ENCODE measurements around the gene LHX1. TPM values are rescaled to one million over a fixed set of nuclear protein-coding genes. Genes with fewer than 3 reads are reported as not detected.

LHX1 gene
- total RNA-seq = not detected

GRCh38 chr17:36937001-36937958 is at the start of gene LHX1:
LHX1 (plus strand) TSS chr17:36937475; CDS start chr17:36938198, 723 bp downstream.
- Mint-ChIP-seq H3K36me3 (peaks cover 0 to 16% of the 10 kb centered on the region in 2 donors), H3K9me3 (no peaks in the 10 kb centered on the region), H3K27ac (peak within 1 kb of the TSS in 1 of 2 donors; percentile 55)
- DNase-seq (ENCODE audit: low spot score in 2 of 2) (peak in 1 of 2 donors; percentile 24), ATAC-seq (no peak)

DNA sequence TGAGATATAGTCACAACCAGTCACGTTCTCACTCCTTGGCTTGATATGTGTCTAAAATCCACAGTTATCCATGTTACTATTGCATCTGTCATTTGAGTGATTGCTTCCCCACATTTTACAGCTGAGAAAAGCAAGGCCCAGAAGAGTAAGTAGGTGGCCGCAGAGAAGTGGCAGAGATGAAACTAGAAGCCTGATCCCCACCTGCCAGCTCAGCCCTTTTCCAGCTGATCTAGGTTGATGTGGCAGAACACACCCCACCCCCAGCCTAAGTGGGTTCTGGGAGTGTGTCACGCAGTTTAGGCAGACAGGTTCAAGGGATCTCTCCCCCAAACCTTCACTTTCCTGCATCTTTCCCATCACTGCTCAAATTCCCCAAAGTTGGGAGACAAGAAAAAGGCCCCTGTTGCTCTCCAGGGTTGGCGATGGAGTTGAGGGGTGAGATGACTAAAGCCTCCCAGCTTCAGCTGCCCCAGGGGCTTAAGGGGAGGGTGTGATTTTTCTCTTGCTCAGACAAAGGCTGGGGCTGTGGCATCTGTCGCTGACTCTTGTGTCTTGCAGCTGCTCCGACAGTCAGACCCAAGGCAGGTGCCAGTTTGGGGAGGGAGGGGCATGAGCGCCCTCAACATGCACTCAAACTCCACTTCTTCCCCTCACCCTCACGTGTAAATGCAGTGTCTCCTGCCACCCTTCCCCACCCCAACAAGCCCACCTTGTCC is 48.9 kb upstream of the LHX1 start:
- Mint-ChIP-seq H3K36me3 (peaks cover 0 to 4% of the 10 kb centered on the region in 2 donors), H3K27ac (no peak overlapping the region), H3K9me3 (peaks cover 0 to 9% of the 10 kb centered on the region in 2 donors)
- ATAC-seq (no peak), DNase-seq (ENCODE audit: low spot score in 2 of 2) (no peak)

DNA sequence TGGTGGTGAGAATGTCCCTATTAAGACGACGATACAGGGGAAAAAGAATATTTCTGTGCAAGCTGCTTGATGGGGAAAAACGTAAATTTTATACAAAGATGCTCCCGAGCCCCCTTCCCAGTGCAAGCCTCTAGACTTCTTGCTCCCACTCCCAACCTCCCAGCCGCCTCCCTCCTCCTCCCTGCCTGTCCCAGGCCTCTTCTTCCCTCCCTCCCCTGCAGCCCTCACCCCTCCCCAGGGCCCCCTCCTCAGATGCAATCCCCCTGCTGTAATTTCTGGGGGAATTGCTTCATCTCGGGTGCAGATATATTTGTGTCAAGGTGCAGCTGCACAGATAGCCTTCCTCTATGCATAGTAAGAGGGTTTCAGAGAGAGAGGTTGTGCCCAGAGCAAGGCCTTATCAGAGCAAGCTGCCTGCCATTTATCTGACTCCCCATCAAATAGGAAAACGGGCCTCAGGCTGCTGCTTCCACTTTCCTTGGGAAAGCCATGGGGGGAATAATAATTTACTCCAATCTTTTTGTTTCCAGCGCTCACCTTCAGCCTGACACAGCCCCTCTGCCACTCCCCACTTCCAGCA is 47.4 kb upstream of the LHX1 start:
- DNase-seq (ENCODE audit: low spot score in 2 of 2) = no peak
- H3K27ac Mint-ChIP-seq = no peak overlapping the region
- H3K9me3 Mint-ChIP-seq = peaks cover 0 to 9% of the 10 kb centered on the region in 2 donors
- ATAC-seq = no peak
- H3K36me3 Mint-ChIP-seq = peaks cover 0 to 4% of the 10 kb centered on the region in 2 donors

DNA sequence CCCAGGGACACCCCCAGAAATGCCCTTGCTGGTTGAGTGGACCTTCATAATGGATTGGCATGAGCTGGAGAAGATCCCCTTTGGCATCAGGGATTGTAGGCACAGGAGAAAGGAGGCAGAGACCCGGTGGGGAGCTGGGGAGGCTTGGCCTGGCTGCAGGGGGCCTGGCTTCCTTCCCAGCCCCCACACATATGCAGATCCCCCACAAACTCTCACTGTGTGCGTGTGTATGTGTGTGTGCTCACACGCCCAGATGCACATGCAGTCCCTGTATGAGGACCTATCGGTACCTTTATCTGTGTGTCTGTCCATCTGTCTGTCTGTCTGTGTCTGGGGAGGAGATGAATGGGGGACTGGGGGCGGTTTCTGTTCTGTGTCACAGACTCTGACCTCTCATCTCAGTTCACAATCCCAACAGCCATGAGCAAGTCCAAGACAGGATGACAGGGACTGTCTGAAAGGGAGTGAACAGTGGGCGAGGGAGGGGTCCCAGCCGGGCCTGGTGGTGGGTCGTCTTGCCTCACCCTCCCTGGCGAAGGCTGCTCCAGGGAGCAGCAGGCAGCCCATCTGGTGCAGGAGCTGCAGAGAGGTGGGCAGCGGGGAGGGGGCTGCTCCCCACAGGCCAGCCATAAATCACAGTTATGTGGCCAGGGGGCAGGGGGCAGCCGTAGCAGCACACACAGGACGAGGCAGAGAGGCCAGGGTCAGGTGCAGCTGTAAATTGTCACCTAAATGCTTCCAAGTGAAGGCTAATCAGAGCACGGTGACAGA is 46.7 kb upstream of the LHX1 start:
- peaks cover 0 to under 1% of the 10 kb centered on the region in 2 donors for H3K36me3 Mint-ChIP-seq
- DNase-seq (ENCODE audit: low spot score in 2 of 2) (no peak), ATAC-seq (no peak)
- H3K9me3 Mint-ChIP-seq = peaks cover 0 to 9% of the 10 kb centered on the region in 2 donors
- H3K27ac Mint-ChIP-seq = no peak overlapping the region

GRCh38 chr17:36892112-36892838 is 45.0 kb upstream of the LHX1 start:
- no peak overlapping the region for H3K27ac Mint-ChIP-seq
- H3K9me3 Mint-ChIP-seq = peaks cover 0 to under 1% of the 10 kb centered on the region in 2 donors
- no peak for ATAC-seq

GRCh38 chr17:36894177-36894576 is 43.1 kb upstream of the LHX1 start:
- no peaks in the 10 kb centered on the region for H3K9me3 Mint-ChIP-seq
- no peak overlapping the region for H3K27ac Mint-ChIP-seq
- DNase-seq (ENCODE audit: low spot score in 2 of 2) = no peak
- ATAC-seq = no peak
- no peaks in the 10 kb centered on the region for H3K36me3 Mint-ChIP-seq

More at GRCh38 chr17:36892112-36892838, 45.0 kb upstream of the LHX1 start:
- DNase-seq (ENCODE audit: low spot score in 2 of 2) = no peak
- no peaks in the 10 kb centered on the region for H3K36me3 Mint-ChIP-seq

- Mint-ChIP-seq H3K27ac (no peak overlapping the region), H3K36me3 (no peaks in the 10 kb centered on the region), H3K9me3 (no peaks in the 10 kb centered on the region)
- no peak for ATAC-seq
- no peak for DNase-seq (ENCODE audit: low spot score in 2 of 2)
Measured at GRCh38 chr17:36894925-36895324, 42.4 kb upstream of the LHX1 start.

- DNase-seq (ENCODE audit: low spot score in 2 of 2) = no peak
- ATAC-seq = no peak
- Mint-ChIP-seq H3K36me3 (no peaks in the 10 kb centered on the region), H3K27ac (no peak overlapping the region), H3K9me3 (no peaks in the 10 kb centered on the region)
Measured at GRCh38 chr17:36899250-36900159, 37.8 kb upstream of the LHX1 start.

DNA sequence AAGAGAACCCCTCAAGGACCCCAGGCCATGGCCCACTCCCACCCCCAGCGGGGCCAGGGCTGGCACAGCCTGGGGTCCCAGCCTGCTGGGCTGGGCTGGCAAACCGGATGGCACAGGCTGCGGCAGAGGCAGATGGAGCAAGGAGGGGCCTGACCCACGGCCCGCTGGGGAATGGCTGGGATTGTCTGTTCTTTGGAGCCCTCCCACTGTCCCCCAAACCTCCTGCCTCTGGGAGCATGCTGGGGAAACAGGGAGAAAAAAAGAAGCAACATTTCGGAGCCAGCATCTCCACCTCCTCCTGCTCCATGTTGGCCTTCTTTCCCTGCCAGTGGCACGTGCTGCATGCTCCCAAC is 37.1 kb upstream of the LHX1 start:
- no peak for ATAC-seq
- no peaks in the 10 kb centered on the region for H3K36me3 Mint-ChIP-seq
- DNase-seq (ENCODE audit: low spot score in 2 of 2) = no peak
- H3K27ac Mint-ChIP-seq = no peak overlapping the region
- no peaks in the 10 kb centered on the region for H3K9me3 Mint-ChIP-seq

DNA sequence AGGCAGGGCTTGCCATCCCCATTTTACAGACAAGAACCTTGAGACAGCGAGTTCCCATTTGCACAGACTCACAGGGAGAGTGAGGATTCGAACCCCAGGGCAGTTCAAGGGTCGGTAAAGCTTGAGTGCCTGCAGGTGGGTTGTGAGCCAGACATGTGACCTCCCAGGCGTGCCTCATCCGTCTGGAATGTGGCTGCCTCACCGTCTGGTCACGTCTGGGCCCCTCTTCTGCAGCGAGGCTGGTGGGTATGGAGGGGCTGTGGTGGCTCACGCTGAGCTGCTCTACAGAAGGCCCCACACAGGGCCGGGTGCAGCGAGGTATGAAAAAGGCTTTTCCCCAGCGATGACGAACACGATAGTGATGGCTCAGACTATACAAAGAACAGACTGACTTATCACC is 35.8 kb upstream of the LHX1 start:
- H3K27ac Mint-ChIP-seq = no peak overlapping the region
- ATAC-seq (no peak), DNase-seq (ENCODE audit: low spot score in 2 of 2) (no peak)
- H3K9me3 Mint-ChIP-seq = no peaks in the 10 kb centered on the region
- no peaks in the 10 kb centered on the region for H3K36me3 Mint-ChIP-seq

DNA sequence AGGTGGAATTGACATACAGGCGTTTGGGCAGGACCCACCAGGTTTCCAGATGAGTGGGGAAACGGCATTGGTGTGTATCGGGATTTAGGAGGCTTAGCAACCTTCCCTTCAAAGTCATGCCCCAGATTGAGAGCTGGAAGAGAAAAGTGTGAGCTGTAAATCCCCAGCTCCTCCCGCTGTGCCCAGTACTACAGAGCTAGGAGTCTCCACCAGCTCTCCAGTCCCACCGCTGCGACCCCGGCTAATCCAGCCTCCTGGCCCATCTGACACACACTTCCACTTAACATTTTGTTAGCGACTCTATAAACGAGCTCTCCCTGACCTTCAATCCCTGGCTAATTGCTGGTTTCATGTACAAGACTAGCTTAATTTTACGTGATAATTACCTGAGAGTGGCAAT is 29.9 kb upstream of the LHX1 start:
- no peak for ATAC-seq
- Mint-ChIP-seq H3K27ac (no peak overlapping the region), H3K9me3 (no peaks in the 10 kb centered on the region), H3K36me3 (no peaks in the 10 kb centered on the region)
- no peak for DNase-seq (ENCODE audit: low spot score in 2 of 2)

GRCh38 chr17:36910513-36910912 is 26.8 kb upstream of the LHX1 start:
- DNase-seq (ENCODE audit: low spot score in 2 of 2) = no peak

GRCh38 chr17:36911001-36911400 is 26.3 kb upstream of the LHX1 start:
- Mint-ChIP-seq H3K27ac (no peak overlapping the region), H3K36me3 (no peaks in the 10 kb centered on the region), H3K9me3 (no peaks in the 10 kb centered on the region)
- DNase-seq (ENCODE audit: low spot score in 2 of 2) (no peak), ATAC-seq (no peak)

More at GRCh38 chr17:36910513-36910912, 26.8 kb upstream of the LHX1 start:
- Mint-ChIP-seq H3K9me3 (no peaks in the 10 kb centered on the region), H3K36me3 (no peaks in the 10 kb centered on the region), H3K27ac (no peak overlapping the region)
- no peak for ATAC-seq

DNA sequence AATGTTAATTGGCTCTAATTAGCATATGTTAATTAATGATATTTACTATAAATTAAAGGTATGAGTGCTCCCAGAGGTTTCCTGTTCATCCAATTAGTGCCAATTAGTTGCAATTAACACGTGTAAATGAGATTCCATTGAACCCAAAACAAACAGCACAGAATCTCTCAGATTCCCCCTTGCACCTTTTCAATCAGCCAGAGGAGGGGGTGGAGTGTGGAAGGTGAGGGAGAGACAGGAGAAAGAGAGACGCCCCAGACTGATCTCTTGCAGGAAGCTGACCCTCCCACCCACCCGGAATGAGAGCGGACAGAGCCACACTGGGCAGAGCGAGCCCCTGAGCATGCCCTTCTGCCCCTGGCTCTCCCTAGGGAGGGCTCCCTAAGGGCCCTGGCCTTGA is 24.1 kb upstream of the LHX1 start:
- H3K27ac Mint-ChIP-seq = no peak overlapping the region
- H3K36me3 Mint-ChIP-seq = no peaks in the 10 kb centered on the region
- DNase-seq (ENCODE audit: low spot score in 2 of 2) (no peak), ATAC-seq (no peak)
- no peaks in the 10 kb centered on the region for H3K9me3 Mint-ChIP-seq

GRCh38 chr17:36918211-36918691 is 19.0 kb upstream of the LHX1 start:
- no peak overlapping the region for H3K27ac Mint-ChIP-seq
- DNase-seq (ENCODE audit: low spot score in 2 of 2) = no peak
- H3K36me3 Mint-ChIP-seq = no peaks in the 10 kb centered on the region
- H3K9me3 Mint-ChIP-seq = no peaks in the 10 kb centered on the region
- ATAC-seq = no peak

All from activated naive CD4-positive, alpha-beta T cell treated with anti-CD3 and anti-CD28 coated beads, Interleukin-2, amount 50 U/mL, for 72 hours (primary cell).